HL-60 (cell line): ENCODE measurements around the gene MDFIC.
A peak's percentile ranks its signal among the peaks of the same experiment; 100 is the strongest.

Experiments used
- DNase-seq, 2 experiments: peaks; one replicate each; pipeline ENCODE4 v3.0.0-alpha.2; 2010 to 2020; ENCODE audit warnings: low read depth in 1 of 2, low spot score in 1 of 2
- H3K27ac ChIP-seq: fragments of 250-450 bp; sonication (Bioruptor Pico); replicated peaks from 2 replicates; pipeline ENCODE4 v1.5.1; 2020; ENCODE audit warnings: mild to moderate bottlenecking, moderate library complexity
- H3K27me3 ChIP-seq: fragments of 250-450 bp; sonication (Bioruptor Pico); 2 replicates; pipeline ENCODE4 v1.5.1; 2021; ENCODE audit warnings: mild to moderate bottlenecking, moderate library complexity; ENCODE audit not compliant: insufficient read depth, poor library complexity, severe bottlenecking
- H3K4me3 ChIP-seq: replicated peaks from 2 replicates; pipeline ENCODE4 v1.5.1; 2011; ENCODE audit warnings: mild to moderate bottlenecking, control low read depth, low read length; ENCODE audit not compliant: insufficient read depth
- GABPA ChIP-seq: IDR thresholded peaks from 2 replicates; pipeline ENCODE4 v1.6.1; 2012; ENCODE audit warnings: low read depth
- POLR2AphosphoS5 ChIP-seq: IDR thresholded peaks from 2 replicates; pipeline ENCODE4 v1.6.1; 2012; ENCODE audit warnings: low read depth
- REST ChIP-seq: IDR thresholded peaks from 2 replicates; pipeline ENCODE4 v1.6.1; 2012; ENCODE audit warnings: low read depth; ENCODE audit not compliant: insufficient replicate concordance
- SPI1 ChIP-seq: IDR thresholded peaks from 2 replicates; pipeline ENCODE4 v1.6.1; 2012; ENCODE audit warnings: low read depth, mild to moderate bottlenecking, borderline replicate concordance
- TF ChIP-seq, protein P1 (sequence below): IDR thresholded peaks from one replicate; pipeline ENCODE4 v1.5.1; 2011; ENCODE audit warnings: low read length, control low read depth, inconsistent platforms; ENCODE audit not compliant: insufficient read depth

Gene MDFIC

GRCh38 chr7:114917211-114917839, 4.6 kb upstream of the MDFIC start:
- TF ChIP-seq, protein P1, sequence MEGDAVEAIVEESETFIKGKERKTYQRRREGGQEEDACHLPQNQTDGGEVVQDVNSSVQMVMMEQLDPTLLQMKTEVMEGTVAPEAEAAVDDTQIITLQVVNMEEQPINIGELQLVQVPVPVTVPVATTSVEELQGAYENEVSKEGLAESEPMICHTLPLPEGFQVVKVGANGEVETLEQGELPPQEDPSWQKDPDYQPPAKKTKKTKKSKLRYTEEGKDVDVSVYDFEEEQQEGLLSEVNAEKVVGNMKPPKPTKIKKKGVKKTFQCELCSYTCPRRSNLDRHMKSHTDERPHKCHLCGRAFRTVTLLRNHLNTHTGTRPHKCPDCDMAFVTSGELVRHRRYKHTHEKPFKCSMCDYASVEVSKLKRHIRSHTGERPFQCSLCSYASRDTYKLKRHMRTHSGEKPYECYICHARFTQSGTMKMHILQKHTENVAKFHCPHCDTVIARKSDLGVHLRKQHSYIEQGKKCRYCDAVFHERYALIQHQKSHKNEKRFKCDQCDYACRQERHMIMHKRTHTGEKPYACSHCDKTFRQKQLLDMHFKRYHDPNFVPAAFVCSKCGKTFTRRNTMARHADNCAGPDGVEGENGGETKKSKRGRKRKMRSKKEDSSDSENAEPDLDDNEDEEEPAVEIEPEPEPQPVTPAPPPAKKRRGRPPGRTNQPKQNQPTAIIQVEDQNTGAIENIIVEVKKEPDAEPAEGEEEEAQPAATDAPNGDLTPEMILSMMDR: no peak
- no peak for TF ChIP-seq GABPA
- TF ChIP-seq REST: no peak
- TF ChIP-seq POLR2AphosphoS5: no peak
- TF ChIP-seq SPI1: no peak
- Histone ChIP-seq H3K27ac (peak overlapping the region; percentile 59), H3K4me3 (no peak overlapping the region), H3K27me3 (no peaks in the 10 kb centered on the region)
- no peak for DNase-seq

GRCh38 chr7:114919587-114919986, 2.3 kb upstream of the MDFIC start:
- TF ChIP-seq POLR2AphosphoS5 (no peak), SPI1 (no peak), REST (no peak), GABPA (no peak)
- TF ChIP-seq, protein P1: no peak
- Histone ChIP-seq H3K27ac (no peak overlapping the region), H3K4me3 (no peak overlapping the region), H3K27me3 (no peaks in the 10 kb centered on the region)
- no peak for DNase-seq

DNA sequence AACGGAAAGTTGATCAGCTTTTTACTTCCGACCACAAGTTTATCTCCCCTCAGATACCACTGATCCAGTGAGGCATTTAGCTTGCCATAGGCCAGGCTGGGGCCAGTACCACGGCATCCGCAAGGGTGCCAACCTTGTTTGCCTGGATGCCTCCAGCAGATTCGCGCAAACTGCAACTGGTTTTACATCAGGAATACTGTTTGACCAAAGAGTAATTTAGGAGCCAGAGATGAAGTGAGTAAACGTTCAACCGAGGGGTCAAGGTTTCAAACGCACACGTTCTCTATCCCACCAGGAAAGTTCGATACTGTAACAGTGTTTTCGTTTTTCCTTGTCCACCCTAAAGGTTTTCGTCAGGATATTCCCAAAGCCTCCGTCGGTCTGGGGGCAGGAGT, 266 bp upstream of the MDFIC start:
- H3K27me3 ChIP-seq: no peaks in the 10 kb centered on the region
- DNase-seq: no peak
- TF ChIP-seq GABPA (no peak), REST (no peak), SPI1 (no peak)
- H3K27ac ChIP-seq: no peak overlapping the region; the same call in 1 of the 2 replicates
- H3K4me3 ChIP-seq: peak overlapping the region; percentile 77; the same call in 1 of the 2 replicates
